ENCODE data around the gene HAGH.

Gene HAGH

GRCh38 chr16:1775846-1776671 is 50.6 kb downstream of the HAGH start:
- no peak for DNase-seq (ENCODE audit: low read depth in 1 of 2, low spot score in 1 of 2)

- DNase-seq (ENCODE audit: low read depth in 1 of 2, low spot score in 1 of 2), result no peak
These were observed 51.4 kb downstream of the HAGH start for GRCh38 chr16:1775006-1775845.

GRCh38 chr16:1774448-1774780 is 52.2 kb downstream of the HAGH start:
- no peak for DNase-seq (ENCODE audit: low read depth in 1 of 2, low spot score in 1 of 2)

DNA sequence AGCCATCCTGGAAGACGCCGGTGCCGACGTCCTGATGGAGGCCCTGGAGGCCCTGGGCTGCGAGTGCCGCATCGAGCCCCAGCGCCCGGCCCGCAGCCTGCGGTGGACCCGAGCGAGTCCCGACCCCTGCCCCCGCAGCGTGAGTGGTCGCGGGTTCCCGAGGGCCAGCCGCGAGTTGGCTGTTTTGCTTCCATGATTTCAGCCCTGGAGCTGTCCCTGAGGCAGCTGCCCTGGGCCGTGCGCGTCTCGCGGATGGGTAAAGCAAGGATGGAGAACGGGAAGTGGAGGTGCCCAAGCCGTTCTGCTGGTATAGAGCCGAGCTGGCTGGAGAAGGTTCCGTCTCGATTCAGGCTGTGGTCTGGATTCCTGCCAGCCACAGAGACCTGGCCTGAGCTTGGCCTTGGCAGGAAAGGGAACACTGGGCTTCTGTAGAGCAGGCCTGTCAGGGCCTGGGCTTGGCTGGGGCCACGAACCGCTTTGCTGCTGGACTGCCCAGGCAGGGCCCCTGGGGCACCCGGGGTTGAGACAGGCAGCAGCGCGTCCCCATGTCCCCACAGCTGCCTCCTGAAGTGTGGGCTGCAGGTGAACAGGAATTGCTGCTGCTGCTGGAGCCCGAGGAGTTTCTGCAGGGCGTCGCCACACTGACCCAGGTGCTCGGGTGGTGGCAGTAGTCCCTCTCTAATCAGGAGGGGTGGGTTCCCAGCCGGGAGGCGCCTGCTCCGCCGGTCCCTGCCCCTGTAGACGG is 52.8 kb downstream of the HAGH start:
- no peak for DNase-seq (ENCODE audit: low read depth in 1 of 2, low spot score in 1 of 2)

- DNase-seq (ENCODE audit: low read depth in 1 of 2, low spot score in 1 of 2), result peak; percentile 53 to 72
These were observed 53.5 kb downstream of the HAGH start, which contains the start of gene MRPS34 for GRCh38 chr16:1772908-1773702. MRPS34 (minus strand) TSS chr16:1773134; CDS start chr16:1773119, 15 bp downstream.

DNA sequence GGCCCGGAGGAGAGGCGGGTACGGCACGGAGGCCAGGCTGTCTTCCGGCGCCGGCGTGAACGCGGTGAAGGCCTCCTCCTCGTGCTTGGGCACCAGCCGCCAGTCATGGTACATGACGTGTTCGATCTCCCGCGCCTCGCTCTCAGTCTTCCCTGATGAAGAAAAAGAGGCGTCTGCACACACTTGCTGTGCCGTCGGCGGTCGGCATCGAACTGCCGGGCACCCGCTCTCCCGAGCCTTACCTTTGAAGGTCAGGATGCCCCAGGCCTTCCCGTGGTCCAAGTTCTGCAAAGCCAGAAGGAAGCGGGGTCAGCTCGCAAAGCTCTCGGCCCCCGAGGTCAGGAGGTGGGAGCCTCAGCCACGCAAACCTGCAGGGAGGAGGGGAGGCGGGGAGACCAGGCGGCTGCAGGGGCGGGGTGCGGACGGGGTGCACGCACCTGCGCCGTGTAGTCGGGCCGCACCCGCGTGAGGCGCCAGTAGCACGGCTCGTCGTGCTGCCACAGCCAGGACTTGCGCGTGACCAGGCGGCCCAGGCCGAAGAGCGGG is 54.2 kb downstream of the HAGH start, which contains the start of gene EME2:
Gene EME2 (plus strand): TSS at position 449 of the 546 bp plus-strand sequence. CDS start 418 bp downstream, outside the sequence.
- DNase-seq (ENCODE audit: low read depth in 1 of 2, low spot score in 1 of 2), result peak in 1 of 2 donors; percentile 37

DNA sequence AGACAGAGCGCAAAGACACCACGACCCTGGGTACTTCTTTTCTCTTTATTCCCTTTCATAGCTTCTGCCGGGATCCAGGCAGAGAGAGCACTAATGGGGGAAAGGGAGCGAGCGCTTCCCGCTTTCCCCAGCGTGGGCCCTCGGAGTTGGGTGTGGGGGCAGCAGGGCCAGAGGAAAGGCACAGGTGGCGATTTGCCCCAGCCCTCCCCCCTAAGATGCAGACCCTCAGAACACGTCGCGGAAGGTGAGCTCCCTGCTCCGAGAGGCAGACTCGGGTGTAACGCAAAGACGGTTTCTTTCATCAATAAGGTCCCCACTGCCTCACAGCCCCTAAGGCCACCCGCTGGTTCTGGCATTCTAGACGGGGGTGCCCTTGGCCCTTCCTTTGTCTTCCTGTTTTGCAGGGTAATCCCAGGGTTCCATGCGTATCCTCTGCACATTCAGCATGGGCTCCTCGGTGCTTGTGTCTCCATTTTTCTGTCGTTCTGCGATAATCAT is 54.7 kb downstream of the HAGH start:
- DNase-seq (ENCODE audit: low read depth in 1 of 2, low spot score in 1 of 2), result no peak

- peak; percentile 61 to 68 for DNase-seq (ENCODE audit: low read depth in 1 of 2, low spot score in 1 of 2)
These were observed 55.3 kb downstream of the HAGH start, which contains the start of gene NME3 for GRCh38 chr16:1771188-1771863. NME3 (minus strand) TSS chr16:1771543; CDS start chr16:1771534, 9 bp downstream.

DNA sequence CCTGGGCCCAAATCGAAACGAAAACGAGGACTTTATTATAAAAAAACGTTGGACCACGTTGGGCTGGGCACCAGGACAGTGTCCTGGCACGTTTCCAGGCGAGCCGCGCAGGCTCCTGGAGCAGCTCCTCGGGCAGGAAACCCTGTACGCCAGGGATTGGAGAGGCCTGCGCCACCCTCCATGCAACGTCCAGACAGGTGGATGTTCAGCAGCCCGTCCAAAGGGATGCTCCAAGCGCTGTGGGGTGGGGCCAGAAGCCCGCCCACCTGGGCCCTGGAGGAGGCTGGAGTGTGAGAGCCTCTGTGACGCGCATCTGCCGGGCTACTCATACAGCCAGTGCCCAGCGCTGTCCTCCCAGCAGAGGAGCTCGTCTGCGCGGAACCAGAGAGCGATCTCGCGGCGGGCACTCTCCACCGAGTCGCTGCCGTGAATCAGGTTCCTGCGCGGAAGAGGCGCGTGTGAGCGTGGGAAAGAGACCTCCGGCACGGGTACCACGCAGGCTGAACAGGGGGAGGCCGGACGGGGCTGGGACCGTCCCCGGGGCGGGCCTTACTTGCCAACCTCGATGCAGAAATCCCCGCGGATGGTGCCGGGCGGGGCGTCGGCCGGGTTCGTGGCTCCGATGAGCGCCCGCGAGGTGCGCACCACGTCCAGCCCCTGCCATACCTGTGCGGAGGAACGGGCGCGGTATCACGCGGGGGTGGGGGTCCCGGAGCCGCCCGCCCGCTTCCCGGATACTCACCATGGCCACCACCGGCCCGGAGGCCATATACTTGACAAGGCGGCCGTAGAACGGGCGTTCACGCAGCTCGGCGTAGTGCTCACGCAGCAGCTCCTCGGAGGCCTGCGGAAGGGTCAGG is 56.1 kb downstream of the HAGH start:
- DNase-seq (ENCODE audit: low read depth in 1 of 2, low spot score in 1 of 2), result peak in 1 of 2 donors; percentile 42

DNA sequence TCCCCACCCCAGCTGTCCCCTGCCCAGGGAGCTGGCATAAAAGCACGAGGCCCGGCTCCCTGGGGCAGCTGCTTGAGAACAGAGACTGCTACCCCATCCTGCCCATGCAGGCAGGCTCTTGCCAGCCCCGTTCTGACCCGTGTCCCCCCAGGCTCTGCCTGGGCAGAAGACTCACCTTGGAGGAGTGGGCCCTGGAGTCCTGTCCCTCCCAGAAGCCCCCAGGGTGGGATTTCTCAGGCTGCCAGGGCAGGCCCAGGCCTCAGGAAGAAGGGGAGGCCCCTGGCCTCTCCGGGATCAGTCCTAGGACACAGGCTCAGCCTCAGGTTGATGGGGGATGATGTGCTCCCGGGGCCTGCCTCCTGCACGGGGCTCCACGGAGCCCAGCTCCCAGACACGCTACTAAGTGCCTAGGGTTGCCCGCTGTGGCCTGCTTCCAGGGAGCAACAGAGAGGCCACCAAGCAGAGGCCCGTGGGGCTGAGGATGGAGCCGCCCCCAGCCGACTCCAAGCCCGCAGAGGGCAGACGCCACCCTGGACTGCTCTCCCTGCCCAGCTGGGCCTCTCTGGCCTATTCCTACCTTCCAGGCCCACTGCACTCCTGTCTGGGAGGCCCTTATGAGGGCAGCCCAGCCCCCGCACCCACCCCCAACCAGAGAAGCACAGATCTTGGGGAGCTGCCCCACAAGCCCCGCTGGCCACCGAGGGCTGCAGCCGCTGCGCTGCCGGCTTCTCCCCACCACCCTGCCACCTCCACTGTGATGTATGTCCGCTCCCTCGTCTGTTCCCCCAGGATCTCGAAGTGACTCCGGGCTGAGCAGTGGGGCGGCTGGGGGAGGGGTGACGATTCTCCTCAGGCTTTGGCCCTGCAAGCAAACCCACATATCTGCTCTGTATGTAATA is 57.0 kb downstream of the HAGH start:
- DNase-seq (ENCODE audit: low read depth in 1 of 2, low spot score in 1 of 2), result no peak

- DNase-seq (ENCODE audit: low read depth in 1 of 2, low spot score in 1 of 2), result no peak
These were observed 57.7 kb downstream of the HAGH start for GRCh38 chr16:1768767-1769401.

GRCh38 chr16:1768061-1768766 is 58.4 kb downstream of the HAGH start:
- DNase-seq (ENCODE audit: low read depth in 1 of 2, low spot score in 1 of 2), result no peak

GRCh38 chr16:1767116-1767994 is 59.3 kb downstream of the HAGH start:
- no peak for DNase-seq (ENCODE audit: low read depth in 1 of 2, low spot score in 1 of 2)

DNA sequence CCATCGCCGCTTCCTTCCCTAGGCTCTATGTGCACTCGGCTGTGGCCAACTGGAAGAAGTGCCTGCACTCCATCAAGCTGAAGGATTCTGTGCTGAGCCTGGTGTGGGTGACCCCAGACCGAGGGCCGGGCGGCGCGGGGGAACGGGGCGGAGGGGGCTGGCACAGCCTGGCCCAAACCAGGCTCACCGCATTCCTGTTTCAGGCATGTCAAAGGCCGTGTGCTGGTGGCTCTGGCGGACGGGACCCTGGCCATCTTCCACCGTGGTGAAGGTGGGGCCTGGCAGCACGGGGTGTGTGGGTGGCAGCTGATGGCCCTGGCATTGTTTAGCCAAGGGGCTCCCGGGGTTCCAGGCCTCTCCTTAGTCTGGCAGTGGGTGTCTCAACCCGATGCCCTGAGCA is 59.9 kb downstream of the HAGH start:
- DNase-seq (ENCODE audit: low read depth in 1 of 2, low spot score in 1 of 2), result no peak

DNA sequence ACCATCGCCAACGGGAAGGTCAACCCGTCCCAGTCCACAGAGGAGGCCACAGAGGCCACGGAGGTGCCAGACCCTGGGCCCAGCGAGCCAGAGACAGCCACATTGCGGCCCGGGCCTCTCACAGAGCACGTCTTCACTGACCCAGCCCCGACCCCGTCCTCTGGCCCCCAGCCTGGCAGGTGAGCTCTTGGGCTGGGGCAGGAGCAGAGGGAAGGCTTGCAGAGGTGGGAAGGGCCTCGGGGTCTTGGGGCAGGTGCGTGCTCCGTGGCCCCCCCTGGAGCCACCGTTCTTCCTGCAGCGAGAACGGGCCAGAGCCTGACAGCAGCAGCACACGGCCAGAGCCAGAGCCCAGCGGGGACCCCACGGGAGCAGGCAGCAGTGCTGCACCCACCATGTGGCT is 60.4 kb downstream of the HAGH start:
- DNase-seq (ENCODE audit: low read depth in 1 of 2, low spot score in 1 of 2), result no peak
